Dedifferentiated amniotic fluid mesenchymal stem cell (primary cell): Measurements from ENCODE around the gene RANBP3.
"Not testable (repeated sequence)": the region's sequence is repeated elsewhere in the genome, so short reads cannot be mapped to it uniquely, and the experiment has no call there.

Experiments used
- DNase-seq: peaks from one replicate; pipeline ENCODE4 v3.0.0-alpha.2; 2016; ENCODE audit errors: extremely low spot score

Gene RANBP3

DNA sequence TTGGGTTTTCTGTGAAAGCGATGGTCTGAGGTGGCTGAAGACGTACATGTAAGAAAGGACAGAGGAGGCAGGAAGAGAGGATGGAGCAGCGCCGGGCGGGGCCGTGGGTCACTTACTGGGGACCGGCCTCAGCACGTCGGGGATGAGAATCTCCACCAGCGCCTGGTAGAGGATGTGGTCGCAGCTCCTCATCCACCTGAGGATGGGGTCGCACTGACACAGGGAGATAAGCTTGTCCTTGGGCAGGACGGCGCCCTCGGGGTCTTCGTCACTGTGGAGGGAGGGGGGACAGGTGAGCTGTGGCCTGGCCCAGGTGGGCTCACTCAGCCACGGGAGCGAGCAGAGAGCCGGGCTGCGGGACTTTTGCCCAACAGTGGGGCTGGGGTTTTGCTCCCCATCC lies 29.0 kb upstream of the RANBP3 start:
- DNase-seq = no peak

- not testable (repeated sequence) for DNase-seq
Measured at GRCh38 chr19:6006070-6006446, 28.1 kb upstream of the RANBP3 start.

GRCh38 chr19:6005321-6006069 lies 27.6 kb upstream of the RANBP3 start:
- DNase-seq = no peak

DNA sequence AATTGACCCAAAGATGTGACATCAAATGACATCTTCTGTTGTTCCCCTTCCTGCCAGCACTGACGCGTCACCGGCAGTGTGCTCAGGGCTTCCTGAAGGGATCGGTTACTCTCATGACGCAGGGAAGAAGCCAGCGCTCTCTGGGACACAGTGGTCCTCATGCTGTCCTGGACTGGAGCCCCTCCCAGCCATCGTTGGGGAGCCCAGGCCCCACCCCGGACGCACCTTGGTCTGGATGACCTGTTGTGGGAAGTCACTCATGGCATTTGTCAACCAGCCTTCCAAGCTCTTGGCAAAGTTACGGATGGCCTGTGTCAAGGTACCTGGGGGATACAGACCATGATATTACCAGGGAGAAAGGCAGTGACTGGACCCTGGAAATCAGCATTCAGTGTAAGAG lies 26.0 kb upstream of the RANBP3 start:
- no peak for DNase-seq

- DNase-seq = no peak
Measured at GRCh38 chr19:6002591-6002990, 24.7 kb upstream of the RANBP3 start.

- DNase-seq = no peak
Measured at GRCh38 chr19:6000228-6000847, 22.4 kb upstream of the RANBP3 start.

DNA sequence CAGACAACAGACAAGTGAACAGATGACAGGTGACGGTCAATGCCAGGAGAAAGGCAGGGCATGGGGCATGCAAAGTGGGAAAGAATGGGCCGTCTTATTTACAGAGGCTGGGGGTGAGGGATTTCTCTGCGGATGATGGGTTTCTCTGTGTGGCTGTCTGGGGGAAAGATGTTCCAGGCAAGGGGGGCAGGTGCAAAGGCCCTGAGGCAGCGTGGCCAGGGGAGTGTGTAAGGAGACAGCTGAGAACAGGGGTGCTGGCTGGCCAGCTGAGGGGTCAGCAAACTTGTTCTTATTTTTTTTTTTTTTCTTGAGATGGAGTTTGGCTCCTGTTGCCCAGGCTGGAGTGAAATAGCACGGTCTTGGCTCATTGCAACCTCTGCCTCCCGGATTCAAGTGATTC lies 21.8 kb upstream of the RANBP3 start:
- DNase-seq = no peak

GRCh38 chr19:5997371-5997770 lies 19.4 kb upstream of the RANBP3 start:
- no peak for DNase-seq

DNA sequence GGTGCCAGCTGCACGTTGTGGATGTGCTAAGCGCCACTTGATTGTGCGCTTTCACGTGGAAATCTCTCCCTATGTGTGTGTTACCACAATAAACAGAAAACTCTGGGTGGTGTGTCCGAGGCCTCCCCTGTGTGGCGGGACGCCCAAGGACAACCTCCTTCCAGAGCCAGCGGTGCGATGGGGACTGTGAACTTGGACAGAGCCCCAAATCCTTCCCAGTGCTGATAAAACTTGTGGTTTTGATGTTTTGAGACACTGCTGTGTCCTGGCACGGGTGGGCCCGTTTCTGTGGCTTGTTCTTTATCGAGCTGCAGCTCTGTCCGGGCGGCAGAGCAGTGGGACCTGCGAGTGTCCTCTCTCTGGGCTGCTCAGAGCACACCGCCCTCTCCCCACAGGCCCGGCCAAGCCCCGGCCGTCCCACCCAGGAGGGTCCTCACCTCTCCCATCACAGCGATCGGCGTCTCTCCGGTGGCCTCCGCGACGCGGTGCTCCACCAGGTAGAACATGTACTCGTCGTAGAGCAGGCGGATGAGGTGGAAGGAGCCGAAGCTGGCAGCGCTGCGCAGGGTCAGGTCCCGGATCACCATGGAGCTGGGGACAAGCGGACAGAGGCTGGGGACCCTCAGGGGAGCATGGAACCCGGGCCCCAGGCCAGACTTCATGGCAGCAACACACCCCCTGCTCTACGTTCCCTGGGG lies 18.8 kb upstream of the RANBP3 start:
- DNase-seq = no peak

DNA sequence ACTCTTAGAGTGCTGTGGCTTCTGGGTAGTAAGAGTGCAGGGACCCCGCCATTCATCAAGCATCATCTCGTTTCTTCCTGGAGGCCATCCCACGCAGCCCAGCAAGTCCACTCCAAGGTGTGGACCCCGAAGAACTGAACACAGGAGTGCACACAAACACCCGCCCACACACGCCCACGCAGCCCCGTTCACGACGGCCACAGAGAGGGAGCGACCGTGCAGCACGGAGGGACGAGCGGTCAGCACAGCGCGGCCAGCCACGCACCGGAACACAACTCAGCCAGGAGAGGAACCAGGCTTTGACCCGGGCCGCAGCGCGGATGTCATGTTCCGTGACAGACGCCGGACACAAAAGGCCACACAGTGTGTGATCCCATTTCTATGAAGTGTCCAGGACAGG lies 18.2 kb upstream of the RANBP3 start:
- no peak for DNase-seq

DNA sequence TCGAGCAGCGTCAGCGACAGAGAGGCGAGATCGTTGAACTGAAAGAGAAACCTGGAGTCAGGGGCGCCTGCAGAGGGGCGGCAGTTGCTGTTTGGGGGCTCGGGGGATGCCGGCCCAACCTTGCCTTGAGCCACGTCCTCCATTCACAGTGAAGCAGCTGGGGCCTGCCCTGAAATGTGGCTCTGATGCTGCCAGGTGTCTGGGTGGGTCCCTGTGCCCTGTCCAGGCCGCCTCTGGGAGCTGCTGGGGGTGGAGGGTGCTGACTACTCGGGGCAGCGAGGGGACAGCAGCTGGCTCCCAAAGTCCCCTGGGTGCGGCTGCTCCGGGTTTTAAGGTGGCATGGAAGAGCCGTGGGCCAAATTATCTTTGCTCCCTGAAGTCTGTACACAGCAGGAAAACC lies 17.7 kb upstream of the RANBP3 start:
- DNase-seq = no peak

DNA sequence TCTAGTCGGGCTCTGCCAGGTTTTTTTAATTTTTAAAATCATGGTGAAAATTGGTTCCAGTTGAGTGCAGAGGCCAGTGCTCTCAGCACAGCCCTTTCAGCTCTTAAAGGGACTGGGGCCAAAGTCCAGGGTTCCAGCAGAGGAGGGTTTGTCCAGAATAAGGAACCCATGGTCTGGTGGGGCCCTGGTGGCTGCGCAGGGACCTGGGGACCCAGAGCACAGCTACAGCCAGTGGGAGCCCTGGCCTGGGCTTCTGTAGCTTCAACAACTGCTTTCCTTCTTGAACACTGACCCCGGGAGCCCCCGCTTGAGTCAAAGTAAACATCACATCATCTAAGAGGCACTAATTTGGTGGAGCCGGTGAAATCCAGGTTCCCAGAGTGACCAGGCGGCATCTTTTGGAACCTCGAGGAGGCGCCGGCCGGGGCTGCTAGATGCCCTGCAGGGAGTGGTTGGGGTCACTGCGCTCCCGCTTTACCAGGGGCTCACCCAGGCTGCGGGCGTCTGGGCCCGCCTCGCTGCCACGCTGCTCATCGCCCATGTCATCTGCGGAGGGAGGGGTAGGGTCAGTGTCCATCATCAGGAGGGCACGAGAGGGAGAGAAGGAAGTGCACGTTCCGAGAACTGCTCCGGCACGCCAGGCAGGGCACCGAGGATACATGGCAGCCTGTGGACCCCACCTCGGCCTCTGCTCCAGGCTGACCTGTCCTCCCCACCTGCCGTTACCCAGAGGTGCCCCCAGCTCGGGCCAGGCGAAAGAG lies 16.6 kb upstream of the RANBP3 start:
- DNase-seq = no peak

- no peak for DNase-seq
Measured at GRCh38 chr19:5993648-5994358, 15.9 kb upstream of the RANBP3 start.

- no peak for DNase-seq
Measured at GRCh38 chr19:5993201-5993600, 15.3 kb upstream of the RANBP3 start.

- DNase-seq = no peak
Measured at GRCh38 chr19:5992756-5993155, 14.8 kb upstream of the RANBP3 start.

DNA sequence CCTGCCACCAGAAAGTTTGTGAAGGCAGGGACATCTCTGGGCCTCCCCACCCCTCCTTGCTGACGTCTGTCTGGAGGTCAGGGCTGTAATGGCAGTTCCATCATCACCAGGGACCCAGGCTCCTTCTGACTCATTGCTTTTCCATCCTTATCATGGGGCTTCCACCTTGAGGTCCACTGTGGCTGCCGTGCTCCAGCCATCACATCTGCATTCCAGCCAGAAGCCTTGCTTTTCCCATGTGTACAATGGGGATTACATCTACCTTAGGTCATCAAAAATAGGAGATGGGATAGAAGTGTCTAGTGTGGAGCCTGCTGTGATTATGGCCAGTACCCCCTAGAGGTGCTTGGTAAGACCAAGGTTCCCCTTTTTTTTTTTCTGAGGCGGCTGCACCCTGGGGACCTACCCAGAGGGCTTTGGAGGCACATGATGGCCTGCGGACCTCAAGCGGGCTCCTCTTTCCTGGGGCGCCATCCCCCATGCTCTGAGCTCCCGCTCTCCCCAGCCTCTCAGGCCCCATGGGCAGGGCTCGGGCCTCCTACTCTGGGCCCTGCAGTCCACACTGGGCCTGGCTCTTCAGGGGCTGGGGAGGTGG lies 13.4 kb upstream of the RANBP3 start:
- DNase-seq = no peak

GRCh38 chr19:5990289-5990797 lies 12.4 kb upstream of the RANBP3 start:
- DNase-seq = no peak

GRCh38 chr19:5989388-5990074 lies 11.6 kb upstream of the RANBP3 start:
- DNase-seq = no peak

- no peak for DNase-seq
Measured at GRCh38 chr19:5988517-5989387, 10.8 kb upstream of the RANBP3 start.
